ENCODE measurements around the gene ZNF790.

ZNF790 gene

DNA sequence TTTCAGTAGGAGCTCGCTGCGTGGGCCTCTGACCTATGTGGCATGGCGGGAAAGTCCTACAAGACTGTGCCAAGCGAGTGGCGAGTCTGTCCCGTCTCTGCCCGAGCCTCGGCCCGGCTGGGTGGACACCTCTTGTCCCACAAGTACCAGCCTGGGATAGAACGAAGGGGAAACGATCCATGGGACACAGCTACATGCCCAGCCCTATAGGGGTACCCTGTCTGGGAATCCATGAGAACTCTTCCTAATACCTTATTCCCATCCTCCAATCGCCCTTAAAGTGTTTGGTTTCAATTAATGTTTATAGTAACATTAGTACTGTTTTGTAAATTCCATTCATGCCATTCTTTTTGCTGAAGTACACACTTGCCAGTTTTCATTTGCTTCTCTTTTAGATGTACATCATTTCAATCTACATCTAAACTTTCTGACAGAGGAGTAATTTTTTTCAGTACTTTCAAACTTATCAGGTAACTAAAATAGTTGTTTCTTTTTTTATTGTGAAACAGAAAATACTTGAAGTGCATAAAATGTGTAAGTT is 667 bp upstream of the ZNF790 start:
- TF ChIP-seq REST (IDR thresholded peaks at IDR 0.05; ENCODE audit: insufficient replicate concordance, low read depth) (no peak), POLR2AphosphoS5 (IDR thresholded peaks at IDR 0.05; ENCODE audit: low read depth) (no peak), SPI1 (IDR thresholded peaks at IDR 0.05; ENCODE audit: borderline replicate concordance, low read depth) (no peak), GABPA (IDR thresholded peaks at IDR 0.05; ENCODE audit: low read depth) (no peak)
- TF ChIP-seq, protein P1, sequence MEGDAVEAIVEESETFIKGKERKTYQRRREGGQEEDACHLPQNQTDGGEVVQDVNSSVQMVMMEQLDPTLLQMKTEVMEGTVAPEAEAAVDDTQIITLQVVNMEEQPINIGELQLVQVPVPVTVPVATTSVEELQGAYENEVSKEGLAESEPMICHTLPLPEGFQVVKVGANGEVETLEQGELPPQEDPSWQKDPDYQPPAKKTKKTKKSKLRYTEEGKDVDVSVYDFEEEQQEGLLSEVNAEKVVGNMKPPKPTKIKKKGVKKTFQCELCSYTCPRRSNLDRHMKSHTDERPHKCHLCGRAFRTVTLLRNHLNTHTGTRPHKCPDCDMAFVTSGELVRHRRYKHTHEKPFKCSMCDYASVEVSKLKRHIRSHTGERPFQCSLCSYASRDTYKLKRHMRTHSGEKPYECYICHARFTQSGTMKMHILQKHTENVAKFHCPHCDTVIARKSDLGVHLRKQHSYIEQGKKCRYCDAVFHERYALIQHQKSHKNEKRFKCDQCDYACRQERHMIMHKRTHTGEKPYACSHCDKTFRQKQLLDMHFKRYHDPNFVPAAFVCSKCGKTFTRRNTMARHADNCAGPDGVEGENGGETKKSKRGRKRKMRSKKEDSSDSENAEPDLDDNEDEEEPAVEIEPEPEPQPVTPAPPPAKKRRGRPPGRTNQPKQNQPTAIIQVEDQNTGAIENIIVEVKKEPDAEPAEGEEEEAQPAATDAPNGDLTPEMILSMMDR (IDR thresholded peaks at IDR 0.05; ENCODE audit: insufficient read depth, low read length) = no peak
- DNase-seq (ENCODE audit: low read depth in 1 of 2, low spot score in 1 of 2) = no peak
- Histone ChIP-seq H3K4me3 (replicated peaks; ENCODE audit: insufficient read depth, low read length) (peak overlapping the region; percentile 45), H3K27me3 (ENCODE audit: insufficient read depth, poor library complexity, severe bottlenecking) (no peaks in the 10 kb centered on the region), H3K27ac (replicated peaks) (peak overlapping the region; percentile 91)

DNA sequence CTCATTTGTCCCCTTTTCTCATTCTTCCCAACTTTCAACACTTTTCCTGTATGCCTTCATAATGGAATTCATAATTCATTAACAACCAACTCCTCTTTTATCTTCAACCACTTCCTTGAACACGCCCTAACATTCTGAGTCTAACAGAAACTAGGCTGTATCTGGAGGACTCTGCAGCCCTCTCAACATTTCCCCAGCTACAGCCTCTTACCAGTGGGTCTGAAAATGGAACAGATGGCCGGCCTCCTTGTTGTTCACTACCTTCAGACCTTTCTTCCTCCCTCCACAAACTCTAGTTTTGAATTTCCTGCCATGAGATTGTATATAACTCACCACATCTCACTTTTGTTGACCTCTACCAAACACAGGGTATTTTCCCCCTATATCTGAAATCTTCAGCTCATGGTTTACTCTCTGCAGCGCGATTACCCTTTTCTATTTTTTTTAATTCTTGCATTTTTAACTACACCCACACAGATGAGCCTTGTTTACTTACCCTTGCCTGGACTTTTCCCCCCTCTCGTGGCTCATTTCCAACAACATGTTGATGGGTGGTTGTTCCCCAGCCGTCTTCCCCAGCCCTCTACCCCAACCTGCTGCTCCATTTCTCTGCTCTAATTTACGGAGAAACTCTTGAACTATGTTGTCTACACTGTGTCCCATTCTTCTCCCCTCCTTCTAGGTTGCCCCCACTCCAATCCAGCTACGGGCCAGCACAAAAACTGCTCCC is 846 bp downstream of the ZNF790 start:
- Histone ChIP-seq H3K4me3 (replicated peaks; ENCODE audit: insufficient read depth, low read length) (peak overlapping the region; percentile 45), H3K27me3 (ENCODE audit: insufficient read depth, poor library complexity, severe bottlenecking) (no peaks in the 10 kb centered on the region), H3K27ac (replicated peaks) (peak overlapping the region; percentile 91)
- no peak for TF ChIP-seq SPI1 (IDR thresholded peaks at IDR 0.05; ENCODE audit: borderline replicate concordance, low read depth)
- TF ChIP-seq POLR2AphosphoS5 (IDR thresholded peaks at IDR 0.05; ENCODE audit: low read depth) = no peak
- TF ChIP-seq GABPA (IDR thresholded peaks at IDR 0.05; ENCODE audit: low read depth) = no peak
- TF ChIP-seq, protein P1 (IDR thresholded peaks at IDR 0.05; ENCODE audit: insufficient read depth, low read length) = no peak
- DNase-seq (ENCODE audit: low read depth in 1 of 2, low spot score in 1 of 2) = peak in 1 of 2 experiments; percentile 5

DNA sequence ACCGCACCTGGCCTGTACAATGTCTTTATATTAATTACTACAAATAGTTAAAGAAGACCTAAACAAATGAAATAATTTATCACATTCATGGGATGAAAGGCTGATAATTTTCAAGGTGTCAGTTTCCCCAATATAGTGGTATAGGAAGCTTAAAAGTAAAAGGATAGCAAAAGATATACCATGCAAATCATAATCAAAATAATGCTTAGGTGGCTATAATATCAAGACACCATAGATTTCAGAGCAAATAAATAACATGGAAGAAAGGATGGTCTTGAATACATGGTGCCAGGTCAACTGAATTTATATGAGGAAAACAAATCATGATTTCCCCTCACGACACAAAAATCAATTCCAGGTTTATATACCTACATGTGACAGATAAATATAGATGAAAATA is 4.8 kb downstream of the ZNF790 start:
- Histone ChIP-seq H3K27ac (replicated peaks) (no peak overlapping the region), H3K27me3 (ENCODE audit: insufficient read depth, poor library complexity, severe bottlenecking) (no peaks in the 10 kb centered on the region), H3K4me3 (replicated peaks; ENCODE audit: insufficient read depth, low read length) (no peak overlapping the region)
- no peak for DNase-seq (ENCODE audit: low read depth in 1 of 2, low spot score in 1 of 2)
- TF ChIP-seq, protein P1 (IDR thresholded peaks at IDR 0.05; ENCODE audit: insufficient read depth, low read length) = no peak
- no peak for TF ChIP-seq REST (IDR thresholded peaks at IDR 0.05; ENCODE audit: insufficient replicate concordance, low read depth)

All from HL-60 (cell line).